Endothelial cell of umbilical vein (primary cell): Measurements from ENCODE around the gene C10orf105. TPM values are rescaled to one million over a fixed set of nuclear protein-coding genes. Genes with fewer than 3 reads are reported as not detected.

Experiments used
- BruUV-seq: library from RNA; stranded (reverse); fragments of 400-500 nt; replicated peaks from 2 replicates; lab custom pipeline; 2021; lab: Mats Ljungman, UMichigan
- CTCF ChIA-PET: fragments of 300-600, 350-600 bp; sonication (Branson Sonifier 250); formaldehyde crosslinking; loops from one replicate; lab custom pipeline; 2021; ENCODE audit warnings: antibody characterized with exemption, inconsistent platforms; lab: Charles Lee
- POLR2A ChIA-PET: fragments of 300-600, 350-600 bp; sonication (Branson Sonifier 250); formaldehyde crosslinking; loops from one replicate; lab custom pipeline; 2021; ENCODE audit warnings: antibody characterized with exemption, inconsistent platforms; lab: Charles Lee
- DNase-seq: peaks from one replicate; pipeline ENCODE4 v3.0.0-alpha.2; 2011; ENCODE audit warnings: low read depth, low spot score
- FAIRE-seq: peaks from 2 replicates; lab custom pipeline; 2011; peaks lifted over from hg19 to GRCh38; lab: Jason Lieb, UNC
- H2AFZ ChIP-seq: 2 replicates; pipeline ENCODE4 v1.6.0; 2012; ENCODE audit warnings: low read depth, low read length, control low read depth, inconsistent platforms
- H3K27ac ChIP-seq: 2 replicates; pipeline ENCODE4 v1.5.1; 2011; ENCODE audit warnings: low read depth, mild to moderate bottlenecking, control low read depth, low read length, moderate library complexity; ENCODE audit not compliant: insufficient read depth
- H3K27me3 ChIP-seq, 2 experiments: 2 replicates each; pipeline versions ENCODE4 v1.6.0 to v1.6.1; 2011; ENCODE audit warnings: low read length in 2 of 2, mixed read lengths in 1 of 2; ENCODE audit not compliant: control insufficient read depth in 2 of 2, insufficient read depth in 2 of 2
- H3K36me3 ChIP-seq, 2 experiments: 2 replicates in 1 of 2; 3 replicates in 1 of 2; pipeline ENCODE4 v1.5.1; 2011; ENCODE audit warnings: low read length in 2 of 2, mild to moderate bottlenecking in 1 of 2, moderate library complexity in 1 of 2; ENCODE audit not compliant: control insufficient read depth in 2 of 2, insufficient read depth in 2 of 2; ENCODE audit errors: extremely low read depth in 1 of 2
- H3K4me1 ChIP-seq: 3 replicates; pipeline ENCODE4 v1.5.1; 2011; ENCODE audit warnings: mild to moderate bottlenecking, low read length; ENCODE audit not compliant: control insufficient read depth, insufficient read depth; ENCODE audit errors: extremely low read depth
- H3K4me2 ChIP-seq: 2 replicates; pipeline ENCODE4 v1.6.1; 2011; ENCODE audit warnings: low read length, control low read depth, mixed read lengths; ENCODE audit not compliant: insufficient read depth
- H3K4me3 ChIP-seq, 3 experiments: fragments of 200-600 bp in 1 of 3; sonication (generic), shearing (Covaris generic) in 1 of 3; replicated peaks in 1 of 3; 2 replicates each; pipeline ENCODE4 v1.5.1; 2011 to 2016; ENCODE audit warnings: control low read depth in 3 of 3, low read length in 3 of 3, mild to moderate bottlenecking in 2 of 3, inconsistent platforms in 1 of 3, low read depth in 1 of 3, moderate library complexity in 1 of 3; ENCODE audit not compliant: insufficient read depth in 1 of 3
- H3K79me2 ChIP-seq: 2 replicates; pipeline ENCODE4 v1.6.0; 2012; ENCODE audit warnings: low read length, inconsistent platforms; ENCODE audit not compliant: control insufficient read depth, insufficient read depth
- H3K9ac ChIP-seq: replicated peaks from 2 replicates; pipeline ENCODE3; 2011; ENCODE audit warnings: low read length, control low read depth; ENCODE audit not compliant: insufficient read depth; ENCODE audit errors: extremely low read depth
- H3K9me1 ChIP-seq: replicated peaks from 3 replicates; pipeline ENCODE4 v1.6.0; 2011; ENCODE audit warnings: mild to moderate bottlenecking, low read length; ENCODE audit not compliant: control insufficient read depth, insufficient read depth; ENCODE audit errors: extremely low read depth
- H3K9me3 ChIP-seq: replicated peaks from 2 replicates; pipeline ENCODE4 v1.5.1; 2012; ENCODE audit warnings: low read length, inconsistent platforms; ENCODE audit not compliant: control insufficient read depth, insufficient read depth
- H4K20me1 ChIP-seq: replicated peaks from 2 replicates; pipeline ENCODE3; 2011; ENCODE audit warnings: mild to moderate bottlenecking, low read length; ENCODE audit not compliant: control insufficient read depth, insufficient read depth; ENCODE audit errors: extremely low read depth
- EZH2 ChIP-seq: IDR thresholded peaks from 2 replicates; pipeline ENCODE4 v1.6.1; 2012; ENCODE audit warnings: borderline replicate concordance, low read depth, mild to moderate bottlenecking, moderate library complexity, low read length, inconsistent platforms; ENCODE audit not compliant: severe bottlenecking
- FOS ChIP-seq: IDR thresholded peaks from 2 replicates; pipeline ENCODE4 v1.6.1; 2011; ENCODE audit warnings: mild to moderate bottlenecking, low read length, moderate library complexity, borderline replicate concordance; ENCODE audit not compliant: insufficient read depth
- GATA2 ChIP-seq: IDR thresholded peaks from 2 replicates; pipeline ENCODE4 v1.7.0; 2011; ENCODE audit warnings: low read depth, mild to moderate bottlenecking, moderate library complexity, mixed read lengths, low read length; ENCODE audit not compliant: insufficient read length, insufficient read depth
- JUN ChIP-seq: IDR thresholded peaks from 2 replicates; pipeline ENCODE4 v1.6.1; 2011; ENCODE audit warnings: borderline replicate concordance, low read depth; ENCODE audit not compliant: insufficient read length, insufficient read depth
- MYC ChIP-seq: IDR thresholded peaks from one replicate; pipeline ENCODE4 v1.6.1; 2011; ENCODE audit warnings: mild to moderate bottlenecking, low read depth, low read length
- POLR2A ChIP-seq: IDR thresholded peaks from 2 replicates; pipeline ENCODE4 v1.6.1; 2012; ENCODE audit warnings: low read depth, mild to moderate bottlenecking, control low read depth, low read length
- POLR2AphosphoS5 ChIP-seq: IDR thresholded peaks from 2 replicates; pipeline ENCODE4 v1.6.1; 2012; ENCODE audit warnings: low read depth, mild to moderate bottlenecking, control low read depth, low read length, moderate library complexity; ENCODE audit not compliant: insufficient read depth
- dilution Hi-C: fragments of 300-500 bp; cut with MboI; formaldehyde crosslinking; loops from one replicate; pipeline ENCODE4 v1.15.0; 2019; ENCODE audit warnings: low sequenced_read_pairs; ENCODE audit not compliant: extremely low pct_ligation_motif_present
- intact Hi-C: fragments of 100-400 bp; cut with micrococcal nuclease; formaldehyde crosslinking; loops from one replicate; pipeline ENCODE4 v1.10.0; 2022
- polyA plus RNA-seq, 4 experiments: library from polyadenylated mRNA; depleted of rRNA in 3 of 4; stranded (reverse) in 3 of 4; unstranded in 1 of 4; fragments of >200 nt; gene quantifications; 2 replicates each; pipeline versions ENCODE4 v1.2.1 to v1.2.3, GENCODE V29; 2011 to 2012; ENCODE audit warnings: missing spikeins in 1 of 4
- total RNA-seq: library from RNA; stranded (reverse); gene quantifications from 2 replicates; pipeline ENCODE4 v1.2.3, GENCODE V29; 2021
- TF ChIP-seq, protein P1 (sequence below), 2 donors: IDR thresholded peaks; 1 replicate in 1 of 2; 2 replicates in 1 of 2; pipeline ENCODE4 v1.5.1; 2011; ENCODE audit warnings: low read length in 2 of 2, mild to moderate bottlenecking in 2 of 2, moderate library complexity in 2 of 2, control low read depth in 1 of 2, inconsistent platforms in 1 of 2, low read depth in 1 of 2; ENCODE audit not compliant: insufficient read depth in 1 of 2; ENCODE audit errors: extremely low read depth in 1 of 2
- TF ChIP-seq, protein P2 (sequence below): IDR thresholded peaks from 2 replicates; pipeline ENCODE4 v1.6.1; 2011; ENCODE audit not compliant: insufficient read depth, insufficient read length

Gene C10orf105
- total and polyA plus RNA-seq, 2 donors (not counting 3 experiments of a cell fraction or from before 2014, with no cell fraction given), result not detected

DNA sequence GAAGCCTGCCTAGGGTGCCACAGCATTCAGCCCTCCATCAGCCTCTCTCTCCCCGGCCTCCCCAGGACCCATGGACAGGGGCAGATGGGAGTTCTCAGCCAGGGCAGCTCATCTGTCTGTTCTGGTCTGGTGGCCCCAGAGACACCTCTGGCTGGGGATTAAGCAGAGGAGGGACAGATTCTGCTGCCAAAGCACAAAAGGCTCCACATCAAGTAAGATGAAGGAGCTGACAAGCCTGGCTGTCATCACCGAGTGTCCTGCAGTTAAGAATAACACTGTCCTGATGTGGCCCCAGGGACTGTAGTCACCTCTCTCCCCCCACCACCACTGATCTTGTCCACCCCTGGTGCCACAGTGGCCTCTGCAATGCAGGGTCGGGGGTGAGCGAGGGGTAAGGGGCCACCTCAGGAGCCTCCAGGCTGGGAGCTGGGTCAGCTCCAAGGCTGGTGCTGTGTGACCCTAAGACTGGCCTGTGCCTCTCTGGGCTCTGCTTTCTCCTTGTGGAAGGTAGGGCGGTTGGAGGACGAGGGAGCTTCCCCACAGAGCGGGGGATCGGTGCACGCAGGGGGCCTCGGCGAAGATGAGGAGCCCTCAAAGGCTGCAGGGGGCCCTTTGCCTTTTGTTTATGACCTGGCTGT, 18.7 kb downstream of the C10orf105 start:
- no peak overlapping the region for H3K4me2 ChIP-seq
- BruUV-seq, result no TSS peak
- no peaks in the 10 kb centered on the region for H3K9me1 ChIP-seq
- dilution Hi-C loops, result no loop called here
- no peak overlapping the region for H3K27ac ChIP-seq
- intact Hi-C loops, result no loop called here
- no peak overlapping the region for H3K4me3 ChIP-seq
- no peaks in the 10 kb centered on the region for H4K20me1 ChIP-seq
- H3K79me2 ChIP-seq, result no peaks in the 10 kb centered on the region
- FAIRE-seq (no peak), DNase-seq (no peak)
- peaks cover 3 to 10% of the 10 kb centered on the region in 2 experiments for H3K27me3 ChIP-seq
- POLR2A ChIA-PET, result no interaction called here
- H2AFZ ChIP-seq, result no peak overlapping the region
- no peak overlapping the region for H3K9ac ChIP-seq
- no peaks in the 10 kb centered on the region for H3K4me1 ChIP-seq
- CTCF ChIA-PET, result interaction anchor here (0.9 kb wide), 1 partner anchor 7 kb away, joined by 5 read pairs; no protein-coding TSS in a partner anchor
- TF ChIP-seq, protein P1, sequence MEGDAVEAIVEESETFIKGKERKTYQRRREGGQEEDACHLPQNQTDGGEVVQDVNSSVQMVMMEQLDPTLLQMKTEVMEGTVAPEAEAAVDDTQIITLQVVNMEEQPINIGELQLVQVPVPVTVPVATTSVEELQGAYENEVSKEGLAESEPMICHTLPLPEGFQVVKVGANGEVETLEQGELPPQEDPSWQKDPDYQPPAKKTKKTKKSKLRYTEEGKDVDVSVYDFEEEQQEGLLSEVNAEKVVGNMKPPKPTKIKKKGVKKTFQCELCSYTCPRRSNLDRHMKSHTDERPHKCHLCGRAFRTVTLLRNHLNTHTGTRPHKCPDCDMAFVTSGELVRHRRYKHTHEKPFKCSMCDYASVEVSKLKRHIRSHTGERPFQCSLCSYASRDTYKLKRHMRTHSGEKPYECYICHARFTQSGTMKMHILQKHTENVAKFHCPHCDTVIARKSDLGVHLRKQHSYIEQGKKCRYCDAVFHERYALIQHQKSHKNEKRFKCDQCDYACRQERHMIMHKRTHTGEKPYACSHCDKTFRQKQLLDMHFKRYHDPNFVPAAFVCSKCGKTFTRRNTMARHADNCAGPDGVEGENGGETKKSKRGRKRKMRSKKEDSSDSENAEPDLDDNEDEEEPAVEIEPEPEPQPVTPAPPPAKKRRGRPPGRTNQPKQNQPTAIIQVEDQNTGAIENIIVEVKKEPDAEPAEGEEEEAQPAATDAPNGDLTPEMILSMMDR (IDR thresholded peaks at IDR 0.05; ENCODE audit: extremely low read depth in 1 of 2, insufficient read depth in 1 of 2, low read depth in 1 of 2, low read length in 2 of 2), result no peak
- TF ChIP-seq FOS (no peak), JUN (no peak), POLR2AphosphoS5 (no peak), EZH2 (no peak), GATA2 (no peak), POLR2A (no peak), MYC (no peak)
- TF ChIP-seq, protein P2, sequence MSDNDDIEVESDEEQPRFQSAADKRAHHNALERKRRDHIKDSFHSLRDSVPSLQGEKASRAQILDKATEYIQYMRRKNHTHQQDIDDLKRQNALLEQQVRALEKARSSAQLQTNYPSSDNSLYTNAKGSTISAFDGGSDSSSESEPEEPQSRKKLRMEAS, result no peak
- no peaks in the 10 kb centered on the region for H3K9me3 ChIP-seq
- no peaks in the 10 kb centered on the region for H3K36me3 ChIP-seq
